ENCODE results near the gene TCERG1L. TPM values are rescaled to one million over a fixed set of nuclear protein-coding genes. Genes with fewer than 3 reads are reported as not detected.

The TCERG1L gene
- total and polyA plus RNA-seq, 4 donors: 0.02 to 0.09 (median 0.08) TPM; not detected in 1

GRCh38 chr10:131050162-131050766 lies 261.3 kb downstream of the TCERG1L start:
- peaks cover 0 to 9% (median 3%) of the 10 kb centered on the region in 3 donors for H3K27me3 ChIP-seq (ENCODE audit: control insufficient read depth in 3 of 3, insufficient read depth in 3 of 3, low read length in 2 of 3)
- H3K4me3 ChIP-seq: no peak overlapping the region
- WGBS, 2 donors: 79 to 80% methylated on average over 10 of the region's 10 CpGs
- no peak overlapping the region for H3K27ac ChIP-seq (ENCODE audit: low read depth in 1 of 2, low read length in 1 of 2)
- no peaks in the 10 kb centered on the region for H3K36me3 ChIP-seq (ENCODE audit: control insufficient read depth in 4 of 4, insufficient read depth in 4 of 4, low read length in 4 of 4)
- H3K4me1 ChIP-seq (ENCODE audit: control insufficient read depth in 5 of 5, insufficient read depth in 5 of 5, low read length in 5 of 5): no peaks in the 10 kb centered on the region
- ATAC-seq (ENCODE audit: insufficient read depth, low FRiP score) (no peak), DNase-seq (no peak)
- H3K9ac ChIP-seq (ENCODE audit: insufficient read depth in 1 of 2, low read length in 2 of 2): no peak overlapping the region
- TF ChIP-seq CTCF (IDR thresholded peaks at IDR 0.05; ENCODE audit: control extremely low read depth, extremely low read depth): no peak
- peaks cover 0 to 10% (median 0%) of the 10 kb centered on the region in 4 donors for H3K9me3 ChIP-seq (ENCODE audit: control insufficient read depth in 4 of 4, insufficient read depth in 3 of 4, low read length in 3 of 4)

- H3K36me3 ChIP-seq (ENCODE audit: control insufficient read depth in 4 of 4, insufficient read depth in 4 of 4, low read length in 4 of 4): no peaks in the 10 kb centered on the region
- no peaks in the 10 kb centered on the region for H3K4me1 ChIP-seq (ENCODE audit: control insufficient read depth in 5 of 5, insufficient read depth in 5 of 5, low read length in 5 of 5)
- WGBS, 2 donors: 27 to 29% methylated on average over 3 of the region's 3 CpGs
- no peak for TF ChIP-seq CTCF (IDR thresholded peaks at IDR 0.05; ENCODE audit: control extremely low read depth, extremely low read depth)
- H3K4me3 ChIP-seq: no peak overlapping the region
- ATAC-seq (ENCODE audit: insufficient read depth, low FRiP score): no peak
- DNase-seq: no peak
- no peak overlapping the region for H3K9ac ChIP-seq (ENCODE audit: insufficient read depth in 1 of 2, low read length in 2 of 2)
- no peak overlapping the region for H3K27ac ChIP-seq (ENCODE audit: low read depth in 1 of 2, low read length in 1 of 2)
- H3K9me3 ChIP-seq (ENCODE audit: control insufficient read depth in 4 of 4, insufficient read depth in 3 of 4, low read length in 3 of 4): peaks cover 0 to 10% (median 0%) of the 10 kb centered on the region in 4 donors
- peaks cover 0 to 9% (median 3%) of the 10 kb centered on the region in 3 donors for H3K27me3 ChIP-seq (ENCODE audit: control insufficient read depth in 3 of 3, insufficient read depth in 3 of 3, low read length in 2 of 3)
These were observed 262.5 kb downstream of the TCERG1L start for GRCh38 chr10:131049016-131049415.

- Histone ChIP-seq H3K4me1 (ENCODE audit: control insufficient read depth in 5 of 5, insufficient read depth in 5 of 5, low read length in 5 of 5) (no peaks in the 10 kb centered on the region), H3K27me3 (ENCODE audit: control insufficient read depth in 3 of 3, insufficient read depth in 3 of 3, low read length in 2 of 3) (peaks cover 0 to 9% (median 3%) of the 10 kb centered on the region in 3 donors), H3K4me3 (no peak overlapping the region), H3K9ac (ENCODE audit: insufficient read depth in 1 of 2, low read length in 2 of 2) (no peak overlapping the region), H3K9me3 (ENCODE audit: control insufficient read depth in 4 of 4, insufficient read depth in 3 of 4, low read length in 3 of 4) (peaks cover 0 to 10% (median 0%) of the 10 kb centered on the region in 4 donors), H3K36me3 (ENCODE audit: control insufficient read depth in 4 of 4, insufficient read depth in 4 of 4, low read length in 4 of 4) (no peaks in the 10 kb centered on the region), H3K27ac (ENCODE audit: low read depth in 1 of 2, low read length in 1 of 2) (no peak overlapping the region)
- no peak for TF ChIP-seq CTCF (IDR thresholded peaks at IDR 0.05; ENCODE audit: control extremely low read depth, extremely low read depth)
- ATAC-seq (ENCODE audit: insufficient read depth, low FRiP score) (no peak), DNase-seq (no peak)
- WGBS, 2 donors: 31 to 33% methylated on average over 12 of the region's 12 CpGs
These were observed 262.9 kb downstream of the TCERG1L start for GRCh38 chr10:131048606-131049005.

GRCh38 chr10:131047501-131047900 lies 264.0 kb downstream of the TCERG1L start:
- Histone ChIP-seq H3K4me3 (no peak overlapping the region), H3K9ac (ENCODE audit: insufficient read depth in 1 of 2, low read length in 2 of 2) (no peak overlapping the region), H3K27ac (ENCODE audit: low read depth in 1 of 2, low read length in 1 of 2) (no peak overlapping the region), H3K4me1 (ENCODE audit: control insufficient read depth in 5 of 5, insufficient read depth in 5 of 5, low read length in 5 of 5) (no peaks in the 10 kb centered on the region), H3K36me3 (ENCODE audit: control insufficient read depth in 4 of 4, insufficient read depth in 4 of 4, low read length in 4 of 4) (no peaks in the 10 kb centered on the region), H3K9me3 (ENCODE audit: control insufficient read depth in 4 of 4, insufficient read depth in 3 of 4, low read length in 3 of 4) (peaks cover 0 to 10% (median 0%) of the 10 kb centered on the region in 4 donors), H3K27me3 (ENCODE audit: control insufficient read depth in 3 of 3, insufficient read depth in 3 of 3, low read length in 2 of 3) (peaks cover 0 to 9% (median 3%) of the 10 kb centered on the region in 3 donors)
- no peak for DNase-seq
- ATAC-seq (ENCODE audit: insufficient read depth, low FRiP score): no peak
- 66 to 67% methylated on average over 5 of the region's 5 CpGs for WGBS, 2 donors
- no peak for TF ChIP-seq CTCF (IDR thresholded peaks at IDR 0.05; ENCODE audit: control extremely low read depth, extremely low read depth)

Data from lung (tissue), 12 donors.